ENCODE results near the gene VPS54.
A peak's percentile ranks its signal among the peaks of the same experiment; 100 is the strongest.

The VPS54 gene

GRCh38 chr2:63891488-63892030, 127.7 kb downstream of the VPS54 start:
- DNase-seq (ENCODE audit: low spot score) = no peak
- in situ Hi-C loops (cut with MboI; ENCODE audit: low sequenced_read_pairs, unreplicated experiment) = loop anchor here (10.0 kb wide), 1 partner anchor 197 kb away; no protein-coding TSS in a partner anchor
- TF ChIP-seq CTCF (IDR thresholded peaks at IDR 0.05; ENCODE audit: borderline replicate concordance, control extremely low read depth, extremely low read depth, insufficient read depth, missing control alignments) = no peak

GRCh38 chr2:63890678-63891077, 128.6 kb downstream of the VPS54 start:
- no peak for DNase-seq (ENCODE audit: low spot score)
- in situ Hi-C loops (cut with MboI; ENCODE audit: low sequenced_read_pairs, unreplicated experiment) = loop anchor here (10.0 kb wide), 1 partner anchor 196 kb away; no protein-coding TSS in a partner anchor
- TF ChIP-seq CTCF (IDR thresholded peaks at IDR 0.05; ENCODE audit: borderline replicate concordance, control extremely low read depth, extremely low read depth, insufficient read depth, missing control alignments) = no peak

GRCh38 chr2:63888490-63889402, 130.5 kb downstream of the VPS54 start:
- DNase-seq (ENCODE audit: low spot score) = peak; percentile 41
- peak; percentile 84 for TF ChIP-seq CTCF (IDR thresholded peaks at IDR 0.05; ENCODE audit: borderline replicate concordance, control extremely low read depth, extremely low read depth, insufficient read depth, missing control alignments)
- in situ Hi-C loops (cut with MboI; ENCODE audit: low sequenced_read_pairs, unreplicated experiment) = no loop called here

GRCh38 chr2:63888053-63888452, 131.2 kb downstream of the VPS54 start:
- DNase-seq (ENCODE audit: low spot score) = no peak
- in situ Hi-C loops (cut with MboI; ENCODE audit: low sequenced_read_pairs, unreplicated experiment) = no loop called here
- no peak for TF ChIP-seq CTCF (IDR thresholded peaks at IDR 0.05; ENCODE audit: borderline replicate concordance, control extremely low read depth, extremely low read depth, insufficient read depth, missing control alignments)

GRCh38 chr2:63886445-63886844, 132.8 kb downstream of the VPS54 start:
- no peak for TF ChIP-seq CTCF (IDR thresholded peaks at IDR 0.05; ENCODE audit: borderline replicate concordance, control extremely low read depth, extremely low read depth, insufficient read depth, missing control alignments)
- in situ Hi-C loops (cut with MboI; ENCODE audit: low sequenced_read_pairs, unreplicated experiment) = no loop called here
- DNase-seq (ENCODE audit: low spot score) = no peak

- in situ Hi-C loops (cut with MboI; ENCODE audit: low sequenced_read_pairs, unreplicated experiment) = no loop called here
- no peak for DNase-seq (ENCODE audit: low spot score)
- no peak for TF ChIP-seq CTCF (IDR thresholded peaks at IDR 0.05; ENCODE audit: borderline replicate concordance, control extremely low read depth, extremely low read depth, insufficient read depth, missing control alignments)
Measured at GRCh38 chr2:63882395-63883105, 136.7 kb downstream of the VPS54 start.
